AG09319 (cell line): ENCODE results near the gene ANKS3.

Experiments
- DNase-seq: peaks from one replicate; pipeline ENCODE4 v3.0.0-alpha.2; 2010; ENCODE audit warnings: low read depth; ENCODE audit errors: extremely low read depth
- TF ChIP-seq, protein P1 (sequence below): IDR thresholded peaks from 2 replicates; pipeline ENCODE4 v1.5.1; 2011; ENCODE audit warnings: low read depth, mild to moderate bottlenecking, inconsistent platforms, low read length, moderate library complexity

The ANKS3 gene

DNA sequence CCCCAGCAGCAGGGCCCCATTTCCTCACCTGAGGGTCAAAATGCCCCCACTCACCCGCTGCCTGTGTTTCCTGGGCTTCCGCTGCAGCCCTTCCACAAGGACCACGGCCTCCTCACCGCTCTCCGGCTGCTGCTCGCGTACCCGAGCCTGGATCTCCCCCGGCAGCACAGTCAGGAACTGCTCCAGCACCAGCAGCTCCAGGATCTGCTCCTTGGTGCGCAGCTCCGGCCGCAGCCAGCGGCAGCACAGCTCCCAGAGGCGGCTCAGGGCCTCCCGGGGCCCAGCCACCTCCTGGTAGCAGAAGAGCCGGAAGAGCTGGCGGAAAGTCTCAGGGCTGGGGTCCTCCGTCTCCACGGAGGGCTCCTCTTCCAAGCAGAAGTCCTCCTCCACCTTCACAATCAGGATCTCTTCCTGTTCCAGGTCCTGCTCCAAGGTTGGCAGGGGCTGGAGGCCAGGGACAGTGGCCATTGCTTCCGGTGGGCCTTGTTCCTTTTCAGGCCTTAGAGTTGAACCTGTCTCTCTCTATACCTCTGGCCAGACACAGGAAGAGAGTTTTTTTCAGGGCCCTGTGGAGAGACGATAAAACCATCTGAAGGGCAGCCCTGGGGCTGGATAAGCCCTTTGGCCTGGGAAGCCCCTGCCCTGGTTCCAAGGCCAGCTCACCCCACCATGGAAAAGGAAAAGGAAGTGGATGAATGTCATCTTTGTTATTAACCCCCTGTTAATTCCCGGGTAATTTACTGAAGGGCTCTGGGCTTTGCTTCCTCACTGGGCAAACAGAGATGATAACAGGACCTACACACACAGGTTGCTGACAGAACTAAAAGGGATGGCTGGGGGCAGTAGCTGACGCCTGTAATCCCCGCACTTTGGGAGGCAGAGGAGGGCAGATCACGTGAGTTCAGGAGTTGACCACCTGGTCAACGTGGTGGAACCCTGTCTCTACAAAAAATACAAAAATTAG lies 31.7 kb upstream of the ANKS3 start:
- TF ChIP-seq, protein P1, sequence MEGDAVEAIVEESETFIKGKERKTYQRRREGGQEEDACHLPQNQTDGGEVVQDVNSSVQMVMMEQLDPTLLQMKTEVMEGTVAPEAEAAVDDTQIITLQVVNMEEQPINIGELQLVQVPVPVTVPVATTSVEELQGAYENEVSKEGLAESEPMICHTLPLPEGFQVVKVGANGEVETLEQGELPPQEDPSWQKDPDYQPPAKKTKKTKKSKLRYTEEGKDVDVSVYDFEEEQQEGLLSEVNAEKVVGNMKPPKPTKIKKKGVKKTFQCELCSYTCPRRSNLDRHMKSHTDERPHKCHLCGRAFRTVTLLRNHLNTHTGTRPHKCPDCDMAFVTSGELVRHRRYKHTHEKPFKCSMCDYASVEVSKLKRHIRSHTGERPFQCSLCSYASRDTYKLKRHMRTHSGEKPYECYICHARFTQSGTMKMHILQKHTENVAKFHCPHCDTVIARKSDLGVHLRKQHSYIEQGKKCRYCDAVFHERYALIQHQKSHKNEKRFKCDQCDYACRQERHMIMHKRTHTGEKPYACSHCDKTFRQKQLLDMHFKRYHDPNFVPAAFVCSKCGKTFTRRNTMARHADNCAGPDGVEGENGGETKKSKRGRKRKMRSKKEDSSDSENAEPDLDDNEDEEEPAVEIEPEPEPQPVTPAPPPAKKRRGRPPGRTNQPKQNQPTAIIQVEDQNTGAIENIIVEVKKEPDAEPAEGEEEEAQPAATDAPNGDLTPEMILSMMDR = no peak
- no peak for DNase-seq

DNA sequence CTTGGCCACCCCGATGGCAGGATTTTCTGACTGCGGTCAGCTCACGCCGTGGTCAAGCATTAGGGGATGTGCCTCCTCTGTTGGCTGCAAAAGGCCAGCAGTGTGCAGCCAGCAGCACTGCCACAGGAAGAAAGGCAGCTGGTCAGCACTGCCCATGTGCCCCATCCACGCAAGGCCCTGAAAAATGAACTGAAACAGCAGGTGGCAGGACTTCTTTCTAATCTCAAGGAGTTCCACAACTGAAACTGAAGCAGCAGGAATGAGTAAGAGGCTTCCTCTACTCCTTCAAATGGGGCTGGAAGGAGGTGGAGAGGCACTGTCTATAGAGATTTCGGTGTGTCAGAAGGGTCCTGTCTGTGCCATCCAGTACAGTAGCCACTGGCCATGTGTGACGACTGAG lies 29.7 kb upstream of the ANKS3 start:
- no peak for DNase-seq
- TF ChIP-seq, protein P1 = no peak

DNA sequence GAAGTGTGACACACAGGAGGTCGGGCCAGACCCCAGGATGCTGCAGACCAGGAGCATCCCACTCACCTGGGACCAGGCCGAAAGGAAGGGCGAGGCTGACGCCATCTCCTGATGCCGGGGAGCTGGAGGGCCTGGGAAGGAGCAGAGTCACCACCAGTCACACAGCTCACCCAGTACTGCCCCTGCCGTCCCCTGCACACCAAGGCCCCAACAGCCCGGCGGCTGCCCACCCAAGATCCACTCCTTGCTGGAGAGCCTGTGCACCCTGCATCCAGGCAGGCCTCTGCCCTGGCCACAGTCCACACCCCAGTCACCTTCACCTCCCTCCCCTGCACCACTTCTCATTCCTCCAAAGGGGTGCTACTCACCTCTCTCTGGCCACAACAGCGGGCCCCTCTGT lies 28.1 kb upstream of the ANKS3 start:
- DNase-seq = no peak
- TF ChIP-seq, protein P1 = no peak

DNA sequence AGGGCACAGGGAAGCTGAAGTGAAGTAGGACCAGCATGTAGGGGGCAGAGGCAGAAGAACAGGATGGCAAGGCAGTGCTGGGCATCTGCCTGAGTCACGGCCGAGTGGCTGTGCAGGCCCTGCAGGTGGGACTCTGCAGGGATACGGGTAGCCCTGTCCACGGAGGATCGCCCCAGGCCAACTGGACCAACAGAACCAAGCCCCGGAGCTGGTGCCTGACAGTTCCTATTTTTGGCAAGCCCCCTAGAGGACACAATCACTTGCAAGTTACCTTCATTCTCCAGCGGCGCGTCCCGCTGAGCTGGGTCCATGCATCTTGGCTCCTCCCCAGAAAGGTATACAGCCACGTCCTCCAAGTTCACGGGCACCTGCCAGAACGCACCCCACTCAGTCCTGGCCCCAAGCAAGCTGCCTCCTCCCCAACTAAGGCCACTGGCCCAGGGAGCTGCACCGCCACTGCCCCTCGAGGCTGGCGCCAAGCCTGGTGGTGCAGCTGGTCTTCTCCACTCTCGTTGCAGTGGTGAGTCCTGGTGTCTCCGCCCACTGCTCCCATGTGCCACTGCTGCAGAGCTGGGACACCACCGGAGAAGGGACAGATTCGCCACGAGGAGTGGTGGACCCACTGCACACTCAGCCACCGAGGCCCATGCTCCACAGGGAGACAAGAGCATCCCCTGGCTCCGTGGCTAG lies 26.3 kb upstream of the ANKS3 start:
- DNase-seq = no peak
- TF ChIP-seq, protein P1 = no peak

DNA sequence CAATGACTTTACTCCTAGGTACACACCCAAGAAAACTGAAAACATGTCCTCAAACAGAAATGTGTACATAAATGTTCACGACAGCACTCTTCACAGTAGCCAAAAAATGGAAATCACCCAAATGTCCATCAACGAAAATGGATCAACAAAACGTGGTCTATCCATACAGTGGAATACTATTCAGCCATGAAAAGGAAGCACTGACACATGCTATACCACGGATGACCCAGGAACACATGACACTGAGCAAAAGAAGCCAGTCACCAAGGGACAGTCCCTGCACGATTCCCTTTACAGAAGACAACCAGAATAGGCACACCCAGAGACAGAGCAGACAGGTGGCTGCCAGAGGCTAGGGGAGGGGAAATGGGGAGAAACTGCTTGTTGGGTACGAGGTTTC lies 21.6 kb upstream of the ANKS3 start:
- DNase-seq = no peak
- TF ChIP-seq, protein P1 = no peak

DNA sequence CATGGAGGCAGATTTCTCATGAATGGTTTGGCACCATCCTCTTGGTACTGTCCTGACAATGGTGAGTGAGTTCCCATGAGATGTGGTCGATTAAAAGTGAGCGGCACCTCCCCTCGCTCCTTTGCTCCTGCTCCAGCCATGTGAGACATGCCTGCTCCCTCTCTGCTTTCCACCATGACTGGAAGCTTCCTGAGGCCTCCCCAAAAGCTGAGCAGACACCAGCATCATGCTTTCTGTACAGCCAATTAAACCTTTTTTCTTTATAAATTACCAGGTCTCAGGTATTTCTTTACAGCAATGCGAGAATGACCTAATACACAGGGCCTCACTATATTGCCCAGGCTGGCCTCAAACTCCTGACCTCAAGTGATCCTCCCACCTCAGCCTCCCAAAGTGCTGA lies 20.8 kb upstream of the ANKS3 start:
- DNase-seq = no peak
- TF ChIP-seq, protein P1 = no peak

DNA sequence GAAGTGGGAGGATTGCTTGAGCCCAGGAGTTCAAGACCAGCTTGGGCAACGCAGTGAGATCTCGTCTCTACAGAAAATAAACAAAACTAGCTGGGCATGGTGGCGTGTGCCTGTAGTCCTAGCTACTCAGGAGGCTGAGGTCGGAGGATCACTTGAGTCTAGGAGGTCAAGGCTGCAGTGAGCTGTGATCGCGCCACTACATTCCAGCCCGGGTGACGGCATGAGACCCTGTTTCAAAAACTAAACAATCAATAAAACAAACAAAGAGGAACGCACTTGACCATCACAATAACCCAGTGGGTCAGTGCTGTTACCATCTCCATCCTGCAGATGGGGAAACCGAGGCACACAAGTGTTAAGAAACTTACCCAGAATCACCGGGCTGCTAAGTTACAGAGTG lies 19.2 kb upstream of the ANKS3 start:
- DNase-seq = no peak
- TF ChIP-seq, protein P1 = no peak
